Skin of body (tissue), 2 donors: ENCODE data around the gene CTNNA2. TPM values are rescaled to one million over a fixed set of nuclear protein-coding genes. Genes with fewer than 3 reads are reported as not detected.

Source experiments
- DNase-seq: peaks from one replicate; lab custom pipeline; 2025; lab: John Stamatoyannopoulos, UW
- total RNA-seq: library from RNA; depleted of rRNA; stranded (reverse); fragments of >200 nt; gene quantifications from one replicate; pipeline ENCODE4 v1.2.3, GENCODE V29; 2014

Gene CTNNA2
- total RNA-seq, 1 donor from 2014 or later = 0.49 TPM

- DNase-seq = no peak
Measured at GRCh38 chr2:79929624-79930023, 416.8 kb downstream of the CTNNA2 start.

GRCh38 chr2:79935046-79935732 is 422.3 kb downstream of the CTNNA2 start:
- DNase-seq = no peak

- peak; percentile 36 for DNase-seq
Measured at GRCh38 chr2:79935771-79936657, 423.2 kb downstream of the CTNNA2 start.

DNA sequence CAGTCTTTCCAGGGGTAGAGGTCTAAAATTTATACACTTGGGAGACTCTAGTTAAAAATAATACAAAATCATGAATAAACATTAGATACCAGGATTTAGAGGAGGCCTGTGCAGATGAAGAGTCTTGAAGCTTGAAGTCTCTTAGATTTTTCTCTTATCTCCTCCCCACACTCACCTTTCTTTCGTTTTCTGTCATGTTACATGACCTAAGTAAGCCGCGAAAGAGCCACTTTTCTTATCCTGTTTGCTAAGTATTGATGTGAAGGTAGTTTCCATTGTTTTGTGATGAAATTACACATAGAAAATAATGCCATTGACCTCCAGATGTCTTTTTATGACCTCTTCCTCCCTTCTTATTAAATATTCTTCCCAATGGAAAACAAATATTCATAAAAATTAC is 423.9 kb downstream of the CTNNA2 start:
- no peak for DNase-seq

GRCh38 chr2:79938648-79939047 is 425.8 kb downstream of the CTNNA2 start:
- no peak for DNase-seq

GRCh38 chr2:79940364-79940763 is 427.5 kb downstream of the CTNNA2 start:
- DNase-seq = no peak

GRCh38 chr2:79941179-79941578 is 428.3 kb downstream of the CTNNA2 start:
- no peak for DNase-seq

DNA sequence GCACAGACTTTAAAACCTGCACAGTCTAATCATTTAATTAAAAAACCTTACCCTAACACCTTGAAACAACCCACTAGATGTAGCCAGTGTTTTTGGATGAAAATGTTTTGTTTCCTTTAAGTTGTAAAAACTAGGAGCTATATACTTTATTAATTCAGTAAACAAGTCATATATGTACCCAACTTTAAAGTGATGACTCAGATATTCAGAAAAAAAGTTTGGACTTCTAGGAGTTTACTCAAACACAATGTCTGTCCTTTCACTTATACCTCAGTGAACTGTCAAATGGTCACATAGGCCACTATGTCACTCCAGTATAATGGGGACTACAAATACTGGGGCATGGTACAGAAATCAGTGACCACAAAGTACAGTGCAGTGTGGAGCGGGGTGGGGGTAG is 431.4 kb downstream of the CTNNA2 start:
- no peak for DNase-seq

- DNase-seq = no peak
Measured at GRCh38 chr2:79945653-79946445, 433.0 kb downstream of the CTNNA2 start.

DNA sequence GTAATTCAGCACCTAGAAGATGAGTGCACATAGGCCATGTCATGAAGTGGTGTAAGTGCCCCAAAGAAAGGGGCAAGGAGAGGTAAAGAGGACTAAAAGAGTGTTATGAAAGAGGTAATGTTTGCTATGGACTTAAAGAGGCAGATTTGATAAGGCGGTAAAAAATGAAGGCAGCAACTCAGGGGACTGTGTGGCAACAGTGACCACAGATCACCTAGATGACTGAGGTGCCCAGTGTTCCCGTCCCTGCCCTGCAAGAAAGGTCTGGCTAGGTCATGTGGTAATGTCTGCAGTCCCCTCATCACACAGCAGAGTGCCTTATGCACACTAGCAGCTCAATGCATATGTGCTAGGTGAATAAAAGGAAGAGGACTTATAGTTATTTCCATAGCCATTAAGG is 434.9 kb downstream of the CTNNA2 start:
- no peak for DNase-seq

GRCh38 chr2:79950526-79950925 is 437.7 kb downstream of the CTNNA2 start:
- no peak for DNase-seq

- DNase-seq = no peak
Measured at GRCh38 chr2:79952616-79953015, 439.8 kb downstream of the CTNNA2 start.

DNA sequence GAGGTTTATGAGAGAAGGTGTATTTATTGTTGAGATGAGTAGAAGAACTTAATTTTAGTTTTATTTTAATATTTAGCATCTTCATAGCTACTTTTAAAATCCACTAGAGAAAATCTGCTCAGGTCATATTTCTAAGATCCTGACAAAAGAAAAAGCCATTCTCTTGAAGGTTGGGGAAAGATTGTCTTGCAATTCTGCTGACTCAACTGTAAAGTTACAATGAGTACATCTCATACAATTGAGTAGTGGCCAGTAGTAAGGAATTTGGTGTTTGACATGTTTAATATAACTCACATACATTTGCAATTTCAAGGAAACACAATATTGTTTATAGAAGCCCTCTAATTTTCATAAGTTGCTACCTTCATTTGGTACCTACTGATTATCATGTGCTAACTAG is 447.2 kb downstream of the CTNNA2 start:
- no peak for DNase-seq

- no peak for DNase-seq
Measured at GRCh38 chr2:79960519-79960918, 447.7 kb downstream of the CTNNA2 start.

- DNase-seq = no peak
Measured at GRCh38 chr2:79964966-79965365, 452.1 kb downstream of the CTNNA2 start.

- no peak for DNase-seq
Measured at GRCh38 chr2:79966369-79966768, 453.5 kb downstream of the CTNNA2 start.

DNA sequence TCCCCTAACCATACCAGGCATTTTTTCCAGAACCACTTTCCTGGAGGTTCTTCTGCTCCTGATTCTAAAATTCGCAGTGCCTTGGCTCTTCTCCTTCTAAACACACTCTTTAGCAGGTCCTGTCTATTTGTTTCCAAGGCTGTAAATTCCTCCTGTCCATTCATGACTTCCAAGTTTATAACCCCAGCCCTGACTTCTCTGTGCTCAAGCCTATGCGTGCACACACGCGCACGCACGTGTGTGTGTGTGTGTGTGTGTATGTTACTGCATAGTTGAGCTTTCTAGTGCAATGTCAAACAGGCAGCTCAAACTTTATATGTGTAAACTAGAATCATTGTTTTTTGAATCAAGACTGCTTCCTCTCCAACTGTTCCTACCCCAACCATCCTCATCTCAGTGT is 454.0 kb downstream of the CTNNA2 start:
- no peak for DNase-seq

DNA sequence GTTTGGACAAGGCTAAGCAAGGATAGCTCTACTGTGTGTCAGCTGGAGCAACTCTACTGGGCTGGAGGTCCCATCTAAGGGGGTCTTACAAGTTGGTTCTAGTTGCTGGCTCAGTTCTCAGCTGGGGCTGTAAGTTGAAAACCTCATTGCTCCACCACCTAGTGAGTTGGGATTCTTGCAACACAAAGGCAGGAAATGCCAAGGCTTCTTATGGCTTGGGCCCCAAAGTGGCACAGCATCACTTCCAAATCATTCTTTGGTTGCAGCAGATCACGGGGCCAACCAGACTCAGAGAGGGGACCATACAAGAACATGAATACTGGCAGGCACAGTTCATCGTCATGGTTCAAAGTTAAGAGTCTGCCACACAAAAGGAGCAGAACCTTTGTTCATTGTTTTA is 459.0 kb downstream of the CTNNA2 start:
- DNase-seq = no peak

DNA sequence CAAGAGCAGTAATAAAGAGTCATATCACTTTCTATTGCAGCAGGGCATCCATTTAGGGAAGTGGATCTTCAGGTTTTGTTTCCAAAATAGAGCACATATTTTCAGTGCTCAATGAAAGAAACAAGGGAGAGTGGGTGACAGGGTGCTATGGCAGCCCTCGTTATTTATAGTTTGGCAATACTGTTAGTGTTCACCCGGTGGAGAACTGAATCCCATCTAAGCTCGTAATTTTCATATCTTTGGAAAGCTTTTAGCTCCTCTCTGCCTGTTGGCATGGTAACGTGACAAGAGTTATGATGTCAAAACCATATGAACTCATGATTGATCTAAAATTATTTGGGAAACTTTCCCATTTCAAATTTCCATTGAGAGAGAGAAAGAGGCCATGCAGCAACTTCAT is 459.8 kb downstream of the CTNNA2 start:
- no peak for DNase-seq

GRCh38 chr2:79975791-79976565 is 463.1 kb downstream of the CTNNA2 start:
- DNase-seq = no peak

DNA sequence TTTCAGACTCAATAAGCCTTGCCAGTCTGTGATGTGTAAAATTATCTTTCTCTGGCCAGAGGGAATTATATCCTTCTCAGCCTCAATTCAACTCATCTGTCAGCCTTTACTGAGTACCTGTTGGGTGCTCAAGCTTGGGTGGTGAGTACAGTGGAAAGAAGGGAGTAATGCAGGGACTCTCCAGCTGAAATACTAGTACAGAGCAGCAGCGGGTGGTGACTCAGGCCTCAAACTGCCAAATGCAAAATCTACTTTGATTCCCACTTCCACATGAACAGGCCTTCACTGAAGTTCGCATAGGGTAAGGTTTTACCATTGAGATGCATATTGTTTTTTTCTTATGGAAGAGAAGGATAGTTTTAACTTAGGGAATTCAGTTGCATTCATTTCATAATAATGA is 464.9 kb downstream of the CTNNA2 start:
- no peak for DNase-seq
